GM23338 (cell line): ENCODE measurements around the gene NEK3. TPM values are rescaled to one million over a fixed set of nuclear protein-coding genes. Genes with fewer than 3 reads are reported as not detected.

Experiments used
- ATAC-seq: fragments of 200-7000 bp; cut with Tn5 transposase; 3 replicates; pipeline ENCODE4 v1.9.1; 2020
- DNase-seq: peaks from one replicate; pipeline ENCODE4 v3.0.0-alpha.2; 2015; ENCODE audit warnings: low spot score
- H2AFZ ChIP-seq: fragments of 200-600 bp; sonication (generic); 2 replicates; pipeline ENCODE4 v1.8.0; 2016; ENCODE audit warnings: antibody characterized with exemption, mild to moderate bottlenecking, moderate library complexity
- H3F3A ChIP-seq: fragments of 200-600 bp; sonication (generic); replicated peaks from 2 replicates; pipeline ENCODE4 v1.8.0; 2017; ENCODE audit warnings: antibody characterized with exemption, mixed run types, low read depth
- H3K27ac ChIP-seq: fragments of 200-600 bp; sonication (generic); 2 replicates; pipeline ENCODE4 v1.6.1; 2016; ENCODE audit warnings: low read depth
- H3K27me3 ChIP-seq: fragments of 200-600 bp; sonication (generic); 2 replicates; pipeline ENCODE4 v1.8.0; 2016; ENCODE audit warnings: mild to moderate bottlenecking, mixed run types, moderate library complexity; ENCODE audit not compliant: insufficient read depth
- H3K36me3 ChIP-seq: fragments of 200-600 bp; sonication (generic); 2 replicates; pipeline ENCODE4 v1.8.0; 2016; ENCODE audit warnings: mild to moderate bottlenecking; ENCODE audit not compliant: insufficient read depth
- H3K4me1 ChIP-seq: fragments of 200-600 bp; sonication (generic); 2 replicates; pipeline ENCODE4 v1.8.0; 2016; ENCODE audit warnings: mild to moderate bottlenecking, moderate library complexity; ENCODE audit not compliant: insufficient read depth
- H3K4me2 ChIP-seq: fragments of 200-600 bp; sonication (generic); 2 replicates; pipeline ENCODE4 v1.7.1; 2017; ENCODE audit warnings: mixed run types
- H3K4me3 ChIP-seq: fragments of 200-600 bp; sonication (generic); 2 replicates; pipeline ENCODE4 v1.6.1; 2016; ENCODE audit warnings: mixed run types
- H3K79me2 ChIP-seq: fragments of 200-600 bp; sonication (generic); replicated peaks from 2 replicates; pipeline ENCODE4 v1.8.0; 2017; ENCODE audit warnings: mild to moderate bottlenecking; ENCODE audit not compliant: insufficient read depth
- H3K9me2 ChIP-seq: fragments of 200-600 bp; sonication (generic); 2 replicates; pipeline ENCODE4 v1.8.0; 2017; ENCODE audit not compliant: insufficient read depth
- H4K20me1 ChIP-seq: fragments of 200-600 bp; sonication (generic); replicated peaks from 2 replicates; pipeline ENCODE4 v1.8.0; 2017; ENCODE audit warnings: mild to moderate bottlenecking; ENCODE audit not compliant: insufficient read depth
- H3K27ac Mint-ChIP-seq: 2 replicates; pipeline ENCODE4 v1.8.0; 2020; ENCODE audit warnings: inconsistent platforms, mild to moderate bottlenecking, moderate library complexity, mixed read lengths
- H3K27me3 Mint-ChIP-seq: 3 replicates; pipeline ENCODE4 v1.8.0; 2022; ENCODE audit warnings: low read depth, mild to moderate bottlenecking, moderate library complexity, mixed read lengths, inconsistent platforms; ENCODE audit not compliant: insufficient read depth, poor library complexity
- H3K36me3 Mint-ChIP-seq: 3 replicates; pipeline ENCODE4 v1.8.0; 2021; ENCODE audit warnings: low read depth, mild to moderate bottlenecking, inconsistent platforms, moderate library complexity, mixed read lengths
- H3K4me1 Mint-ChIP-seq: 3 replicates; pipeline ENCODE4 v1.8.0; 2020; ENCODE audit warnings: mild to moderate bottlenecking, inconsistent platforms, mixed read lengths
- H3K4me3 Mint-ChIP-seq: 3 replicates; pipeline ENCODE4 v1.8.0; 2021; ENCODE audit warnings: moderate library complexity, mild to moderate bottlenecking, inconsistent platforms, mixed read lengths
- H3K9me3 Mint-ChIP-seq: 3 replicates; pipeline ENCODE4 v1.8.0; 2020; ENCODE audit warnings: moderate library complexity, mild to moderate bottlenecking, inconsistent platforms, mixed read lengths
- CREB1 ChIP-seq: fragments of 250-450 bp; sonication (Bioruptor Pico); IDR thresholded peaks from 2 replicates; pipeline ENCODE4 v1.5.0; 2020; ENCODE audit warnings: low read depth, mild to moderate bottlenecking, moderate library complexity
- EZH2 ChIP-seq: fragments of 200-600 bp; sonication (generic); IDR thresholded peaks from one replicate; pipeline ENCODE4 v1.8.0; 2017; ENCODE audit warnings: antibody characterized with exemption, mild to moderate bottlenecking, low read depth; ENCODE audit not compliant: unreplicated experiment
- EZH2phosphoT487 ChIP-seq: fragments of 200-600 bp; sonication (generic); IDR thresholded peaks from one replicate; pipeline ENCODE4 v1.8.1; 2018; ENCODE audit warnings: antibody characterized with exemption; ENCODE audit not compliant: unreplicated experiment
- NANOG ChIP-seq: IDR thresholded peaks from 2 replicates; pipeline ENCODE4 v1.6.1; 2016; ENCODE audit warnings: antibody characterized with exemption, borderline replicate concordance
- POLR2AphosphoS5 ChIP-seq: IDR thresholded peaks from 2 replicates; pipeline ENCODE4 v1.6.1; 2016; ENCODE audit warnings: antibody characterized with exemption, low read depth
- STAT1 ChIP-seq: IDR thresholded peaks from one replicate; pipeline ENCODE4 v1.6.1; 2016; ENCODE audit warnings: antibody characterized with exemption; ENCODE audit not compliant: unreplicated experiment
- ZNF331 ChIP-seq: fragments of 250-450 bp; sonication (Bioruptor Pico); IDR thresholded peaks from 2 replicates; pipeline ENCODE4 v1.5.0; 2020; ENCODE audit warnings: low read depth, mild to moderate bottlenecking, moderate library complexity
- polyA plus RNA-seq: library from polyadenylated mRNA; unstranded; fragments of >200 nt; fragmentation: Nextera tagmentation; extraction: Ambion mirVana; gene quantifications from 2 replicates; pipeline ENCODE4 v1.2.1, GENCODE V29; 2016
- total RNA-seq: library from RNA; depleted of rRNA; stranded (reverse); fragments of >200 nt; shearing (Covaris generic); gene quantifications from 2 replicates; pipeline ENCODE4 v1.2.3, GENCODE V29; 2014
- TF ChIP-seq, protein P1 (sequence below): IDR thresholded peaks from 2 replicates; pipeline ENCODE4 v1.6.1; 2016; ENCODE audit warnings: antibody characterized with exemption
- TF ChIP-seq, protein P2 (sequence below): IDR thresholded peaks from one replicate; pipeline ENCODE4 v1.6.1; 2018; ENCODE audit warnings: antibody characterized with exemption; ENCODE audit not compliant: unreplicated experiment
- TF ChIP-seq, protein P3 (sequence below), 2 experiments: fragments of 200-600 bp in 1 of 2; sonication (generic) in 1 of 2; conservative IDR thresholded peaks; 2 replicates each; pipeline versions ENCODE4 v1.5.1 to v1.6.1; 2016 to 2017; ENCODE audit warnings: antibody characterized with exemption in 2 of 2, low read depth in 2 of 2, mild to moderate bottlenecking in 2 of 2, moderate library complexity in 1 of 2

Gene NEK3
- total and polyA plus RNA-seq, 2 experiments from 2014 or later: 26.7 to 26.8 TPM

DNA sequence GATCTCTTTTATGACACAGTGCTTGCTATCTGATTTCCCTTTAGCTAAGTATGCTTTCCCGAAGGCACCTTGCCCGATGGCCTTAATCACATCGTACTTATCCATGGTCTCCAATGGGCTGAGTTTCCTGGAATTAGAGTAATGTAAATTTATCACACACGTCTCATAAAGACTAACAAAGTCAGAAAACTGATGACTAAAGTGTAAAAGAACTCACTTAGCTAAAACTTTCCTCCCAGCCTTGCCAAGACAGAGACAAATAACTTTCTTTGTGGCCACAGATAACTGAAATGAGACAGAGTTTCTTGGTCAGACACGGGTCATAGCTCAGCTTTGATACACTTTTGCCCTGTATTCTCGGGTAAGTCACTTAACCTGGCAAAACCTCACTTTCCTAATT, 32.0 kb downstream of the NEK3 start:
- H3K36me3 Mint-ChIP-seq: peaks cover 19% of the 10 kb centered on the region
- Histone ChIP-seq H3K27ac (no peak overlapping the region), H3K4me2 (no peak overlapping the region), H4K20me1 (no peaks in the 10 kb centered on the region), H3K79me2 (no peaks in the 10 kb centered on the region), H2AFZ (no peak overlapping the region), H3F3A (no peaks in the 10 kb centered on the region), H3K4me1 (peaks cover 6% of the 10 kb centered on the region; the same call in 1 of the 2 replicates), H3K9me2 (no peaks in the 10 kb centered on the region; the same call in 1 of the 2 replicates), H3K27me3 (peaks cover 3% of the 10 kb centered on the region; the same call in 1 of the 2 replicates), H3K36me3 (no peaks in the 10 kb centered on the region), H3K4me3 (no peak overlapping the region)
- no peak overlapping the region for H3K27ac Mint-ChIP-seq
- no peak for ATAC-seq
- H3K27me3 Mint-ChIP-seq: peaks cover 7% of the 10 kb centered on the region
- TF ChIP-seq CREB1 (no peak), NANOG (no peak), EZH2phosphoT487 (no peak)
- TF ChIP-seq, protein P1, sequence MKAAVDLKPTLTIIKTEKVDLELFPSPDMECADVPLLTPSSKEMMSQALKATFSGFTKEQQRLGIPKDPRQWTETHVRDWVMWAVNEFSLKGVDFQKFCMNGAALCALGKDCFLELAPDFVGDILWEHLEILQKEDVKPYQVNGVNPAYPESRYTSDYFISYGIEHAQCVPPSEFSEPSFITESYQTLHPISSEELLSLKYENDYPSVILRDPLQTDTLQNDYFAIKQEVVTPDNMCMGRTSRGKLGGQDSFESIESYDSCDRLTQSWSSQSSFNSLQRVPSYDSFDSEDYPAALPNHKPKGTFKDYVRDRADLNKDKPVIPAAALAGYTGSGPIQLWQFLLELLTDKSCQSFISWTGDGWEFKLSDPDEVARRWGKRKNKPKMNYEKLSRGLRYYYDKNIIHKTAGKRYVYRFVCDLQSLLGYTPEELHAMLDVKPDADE: no peak
- H3K4me3 Mint-ChIP-seq: peak overlapping the region; percentile 81; the same call in 1 of the 3 replicates
- H3K4me1 Mint-ChIP-seq: peaks cover 5% of the 10 kb centered on the region; the same call in 2 of the 3 replicates
- H3K9me3 Mint-ChIP-seq: peaks cover 5% of the 10 kb centered on the region; the same call in 2 of the 3 replicates
- peak; percentile 5 for DNase-seq

DNA sequence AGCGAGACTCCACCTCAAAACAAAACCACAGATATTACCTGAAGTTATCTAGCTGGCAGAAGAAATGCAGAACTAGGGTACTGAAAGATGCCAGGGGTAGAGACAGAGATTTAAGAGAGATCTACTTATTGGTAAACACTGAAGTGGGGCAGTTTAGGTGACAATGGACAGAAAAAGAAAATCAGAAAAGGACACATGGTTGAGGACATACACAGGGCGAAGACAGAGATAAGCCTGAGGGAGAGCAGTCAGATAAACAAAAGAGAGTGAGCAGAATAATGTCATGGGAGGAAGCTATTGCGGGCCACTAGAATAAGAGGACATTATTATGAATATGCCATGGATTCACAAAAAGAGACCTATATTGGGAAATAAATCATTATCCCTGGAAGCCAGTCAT, 33.9 kb downstream of the NEK3 start:
- Mint-ChIP-seq H3K9me3 (no peaks in the 10 kb centered on the region), H3K27ac (no peak overlapping the region), H3K4me3 (no peak overlapping the region), H3K36me3 (peaks cover under 1% of the 10 kb centered on the region; the same call in 2 of the 3 replicates), H3K27me3 (peaks cover 7% of the 10 kb centered on the region), H3K4me1 (peaks cover 5% of the 10 kb centered on the region; the same call in 2 of the 3 replicates)
- H3K79me2 ChIP-seq: no peaks in the 10 kb centered on the region
- no peaks in the 10 kb centered on the region for H3F3A ChIP-seq
- H3K9me2 ChIP-seq: no peaks in the 10 kb centered on the region; the same call in 1 of the 2 replicates
- peaks cover 3% of the 10 kb centered on the region; the same call in 1 of the 2 replicates for H3K27me3 ChIP-seq
- H3K27ac ChIP-seq: no peak overlapping the region
- no peak overlapping the region for H3K4me3 ChIP-seq
- ATAC-seq: no peak
- no peak for DNase-seq
- no peaks in the 10 kb centered on the region for H3K36me3 ChIP-seq
- no peak overlapping the region for H2AFZ ChIP-seq
- no peaks in the 10 kb centered on the region for H4K20me1 ChIP-seq
- no peak overlapping the region for H3K4me2 ChIP-seq
- peaks cover 6% of the 10 kb centered on the region; the same call in 1 of the 2 replicates for H3K4me1 ChIP-seq
- TF ChIP-seq POLR2AphosphoS5: no peak
- TF ChIP-seq, protein P2, sequence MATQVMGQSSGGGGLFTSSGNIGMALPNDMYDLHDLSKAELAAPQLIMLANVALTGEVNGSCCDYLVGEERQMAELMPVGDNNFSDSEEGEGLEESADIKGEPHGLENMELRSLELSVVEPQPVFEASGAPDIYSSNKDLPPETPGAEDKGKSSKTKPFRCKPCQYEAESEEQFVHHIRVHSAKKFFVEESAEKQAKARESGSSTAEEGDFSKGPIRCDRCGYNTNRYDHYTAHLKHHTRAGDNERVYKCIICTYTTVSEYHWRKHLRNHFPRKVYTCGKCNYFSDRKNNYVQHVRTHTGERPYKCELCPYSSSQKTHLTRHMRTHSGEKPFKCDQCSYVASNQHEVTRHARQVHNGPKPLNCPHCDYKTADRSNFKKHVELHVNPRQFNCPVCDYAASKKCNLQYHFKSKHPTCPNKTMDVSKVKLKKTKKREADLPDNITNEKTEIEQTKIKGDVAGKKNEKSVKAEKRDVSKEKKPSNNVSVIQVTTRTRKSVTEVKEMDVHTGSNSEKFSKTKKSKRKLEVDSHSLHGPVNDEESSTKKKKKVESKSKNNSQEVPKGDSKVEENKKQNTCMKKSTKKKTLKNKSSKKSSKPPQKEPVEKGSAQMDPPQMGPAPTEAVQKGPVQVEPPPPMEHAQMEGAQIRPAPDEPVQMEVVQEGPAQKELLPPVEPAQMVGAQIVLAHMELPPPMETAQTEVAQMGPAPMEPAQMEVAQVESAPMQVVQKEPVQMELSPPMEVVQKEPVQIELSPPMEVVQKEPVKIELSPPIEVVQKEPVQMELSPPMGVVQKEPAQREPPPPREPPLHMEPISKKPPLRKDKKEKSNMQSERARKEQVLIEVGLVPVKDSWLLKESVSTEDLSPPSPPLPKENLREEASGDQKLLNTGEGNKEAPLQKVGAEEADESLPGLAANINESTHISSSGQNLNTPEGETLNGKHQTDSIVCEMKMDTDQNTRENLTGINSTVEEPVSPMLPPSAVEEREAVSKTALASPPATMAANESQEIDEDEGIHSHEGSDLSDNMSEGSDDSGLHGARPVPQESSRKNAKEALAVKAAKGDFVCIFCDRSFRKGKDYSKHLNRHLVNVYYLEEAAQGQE: no peak
- TF ChIP-seq, protein P1: no peak
- no peak for TF ChIP-seq EZH2
- no peak for TF ChIP-seq STAT1
- TF ChIP-seq, protein P3, sequence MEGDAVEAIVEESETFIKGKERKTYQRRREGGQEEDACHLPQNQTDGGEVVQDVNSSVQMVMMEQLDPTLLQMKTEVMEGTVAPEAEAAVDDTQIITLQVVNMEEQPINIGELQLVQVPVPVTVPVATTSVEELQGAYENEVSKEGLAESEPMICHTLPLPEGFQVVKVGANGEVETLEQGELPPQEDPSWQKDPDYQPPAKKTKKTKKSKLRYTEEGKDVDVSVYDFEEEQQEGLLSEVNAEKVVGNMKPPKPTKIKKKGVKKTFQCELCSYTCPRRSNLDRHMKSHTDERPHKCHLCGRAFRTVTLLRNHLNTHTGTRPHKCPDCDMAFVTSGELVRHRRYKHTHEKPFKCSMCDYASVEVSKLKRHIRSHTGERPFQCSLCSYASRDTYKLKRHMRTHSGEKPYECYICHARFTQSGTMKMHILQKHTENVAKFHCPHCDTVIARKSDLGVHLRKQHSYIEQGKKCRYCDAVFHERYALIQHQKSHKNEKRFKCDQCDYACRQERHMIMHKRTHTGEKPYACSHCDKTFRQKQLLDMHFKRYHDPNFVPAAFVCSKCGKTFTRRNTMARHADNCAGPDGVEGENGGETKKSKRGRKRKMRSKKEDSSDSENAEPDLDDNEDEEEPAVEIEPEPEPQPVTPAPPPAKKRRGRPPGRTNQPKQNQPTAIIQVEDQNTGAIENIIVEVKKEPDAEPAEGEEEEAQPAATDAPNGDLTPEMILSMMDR (conservative IDR thresholded peaks at IDR 0.05; ENCODE audit: low read depth in 2 of 2): no peak
- no peak for TF ChIP-seq CREB1
- no peak for TF ChIP-seq ZNF331
- TF ChIP-seq EZH2phosphoT487: no peak
